GM19372 (cell line): ENCODE data around the gene FBLN1.
"Not testable (repeated sequence)": the region's sequence is repeated elsewhere in the genome, so short reads cannot be mapped to it uniquely, and the experiment has no call there.

ENCODE experiments used
- ATAC-seq: cut with Tn5 transposase; IDR thresholded peaks from one replicate; pipeline ENCODE4 v1.9.1; 2021; ENCODE audit warnings: mild to moderate bottlenecking, low read depth, moderate library complexity; ENCODE audit not compliant: unreplicated experiment

The FBLN1 gene

GRCh38 chr22:45476814-45477213, 25.9 kb upstream of the FBLN1 start:
- ATAC-seq = no peak

GRCh38 chr22:45477366-45478107, 25.1 kb upstream of the FBLN1 start:
- no peak for ATAC-seq

- ATAC-seq = no peak
Measured at GRCh38 chr22:45478108-45478771, 24.4 kb upstream of the FBLN1 start.

- ATAC-seq = no peak
Measured at GRCh38 chr22:45480717-45481116, 22.0 kb upstream of the FBLN1 start.

- ATAC-seq = no peak
Measured at GRCh38 chr22:45481661-45482060, 21.0 kb upstream of the FBLN1 start.

- no peak for ATAC-seq
Measured at GRCh38 chr22:45482169-45482568, 20.5 kb upstream of the FBLN1 start.

GRCh38 chr22:45483319-45483718, 19.4 kb upstream of the FBLN1 start:
- ATAC-seq = no peak

GRCh38 chr22:45483918-45484499, 18.7 kb upstream of the FBLN1 start:
- ATAC-seq = no peak

GRCh38 chr22:45484742-45485141, 17.9 kb upstream of the FBLN1 start:
- no peak for ATAC-seq

- no peak for ATAC-seq
Measured at GRCh38 chr22:45485261-45485660, 17.4 kb upstream of the FBLN1 start.

GRCh38 chr22:45488764-45489370, 13.8 kb upstream of the FBLN1 start:
- no peak for ATAC-seq

GRCh38 chr22:45490836-45491235, 11.8 kb upstream of the FBLN1 start:
- no peak for ATAC-seq

- no peak for ATAC-seq
Measured at GRCh38 chr22:45491841-45492240, 10.8 kb upstream of the FBLN1 start.

- ATAC-seq = no peak
Measured at GRCh38 chr22:45493286-45493771, 9.4 kb upstream of the FBLN1 start.

GRCh38 chr22:45494306-45494705, 8.4 kb upstream of the FBLN1 start:
- ATAC-seq = not testable (repeated sequence)

GRCh38 chr22:45495616-45496015, 7.1 kb upstream of the FBLN1 start:
- ATAC-seq = not testable (repeated sequence)

- ATAC-seq = no peak
Measured at GRCh38 chr22:45496451-45496941, 6.2 kb upstream of the FBLN1 start.

- no peak for ATAC-seq
Measured at GRCh38 chr22:45497351-45498145, 5.1 kb upstream of the FBLN1 start.

- no peak for ATAC-seq
Measured at GRCh38 chr22:45499746-45500145, 2.9 kb upstream of the FBLN1 start.
